Fibroblast of skin of right quadriceps (primary cell): ENCODE measurements around the gene GSTM1.
"Not testable (repeated sequence)": the region's sequence is repeated elsewhere in the genome, so short reads cannot be mapped to it uniquely, and the experiment has no call there.

Experiments used
- DNase-seq: peaks from one replicate; pipeline ENCODE4 v3.0.0-alpha.2; 2013

GSTM1 gene

GRCh38 chr1:109660691-109661026 is 27.0 kb upstream of the GSTM1 start:
- not testable (repeated sequence) for DNase-seq

GRCh38 chr1:109661391-109661790 is 26.2 kb upstream of the GSTM1 start:
- DNase-seq, result no peak

- no peak for DNase-seq
Measured at GRCh38 chr1:109664671-109665070, 22.9 kb upstream of the GSTM1 start.

- DNase-seq, result peak; percentile 85
Measured at GRCh38 chr1:109667452-109668122, 20.0 kb upstream of the GSTM1 start, which contains the start of gene GSTM2. TSS of gene GSTM2 (plus strand) at chr1:109668057. CDS start at chr1:109668116, 59 bp downstream.

- no peak for DNase-seq
Measured at GRCh38 chr1:109668123-109668775, 19.4 kb upstream of the GSTM1 start.

GRCh38 chr1:109669246-109669948 is 18.2 kb upstream of the GSTM1 start:
- DNase-seq, result no peak

GRCh38 chr1:109669949-109670302 is 17.7 kb upstream of the GSTM1 start:
- DNase-seq, result not testable (repeated sequence)

GRCh38 chr1:109671067-109671466 is 16.6 kb upstream of the GSTM1 start:
- no peak for DNase-seq

- not testable (repeated sequence) for DNase-seq
Measured at GRCh38 chr1:109673861-109674260, 13.8 kb upstream of the GSTM1 start.

- DNase-seq, result not testable (repeated sequence)
Measured at GRCh38 chr1:109676683-109677381, 10.8 kb upstream of the GSTM1 start.

GRCh38 chr1:109677459-109677858 is 10.2 kb upstream of the GSTM1 start:
- DNase-seq, result no peak

- DNase-seq, result not testable (repeated sequence)
Measured at GRCh38 chr1:109678637-109679036, 9.0 kb upstream of the GSTM1 start.

GRCh38 chr1:109684777-109685176 is 2.8 kb upstream of the GSTM1 start:
- not testable (repeated sequence) for DNase-seq

- not testable (repeated sequence) for DNase-seq
Measured at GRCh38 chr1:109685399-109685798, 2.2 kb upstream of the GSTM1 start.

GRCh38 chr1:109685890-109686289 is 1.7 kb upstream of the GSTM1 start:
- DNase-seq, result not testable (repeated sequence)

GRCh38 chr1:109687109-109687508 is 508 bp upstream of the GSTM1 start:
- DNase-seq, result not testable (repeated sequence)

- no peak for DNase-seq
Measured at GRCh38 chr1:109689844-109690405, 2.3 kb downstream of the GSTM1 start.

- no peak for DNase-seq
Measured at GRCh38 chr1:109691759-109692158, 4.1 kb downstream of the GSTM1 start.

GRCh38 chr1:109694400-109694799 is 6.8 kb downstream of the GSTM1 start:
- DNase-seq, result not testable (repeated sequence)

- not testable (repeated sequence) for DNase-seq
Measured at GRCh38 chr1:109695138-109695537, 7.5 kb downstream of the GSTM1 start.

- no peak for DNase-seq
Measured at GRCh38 chr1:109697066-109697465, 9.4 kb downstream of the GSTM1 start.

- DNase-seq, result not testable (repeated sequence)
Measured at GRCh38 chr1:109697861-109698260, 10.2 kb downstream of the GSTM1 start.

GRCh38 chr1:109702940-109703339 is 15.3 kb downstream of the GSTM1 start:
- DNase-seq, result not testable (repeated sequence)
